CD4-positive, alpha-beta T cell treated with Interleukin-21 for 1 hour (primary cell): ENCODE results near the gene PACSIN3.

ENCODE experiments used
- DNase-seq: peaks from one replicate; pipeline ENCODE4 v3.0.0-alpha.2; 2020

The PACSIN3 gene

GRCh38 chr11:47152126-47152952, 33.9 kb downstream of the PACSIN3 start:
- no peak for DNase-seq

DNA sequence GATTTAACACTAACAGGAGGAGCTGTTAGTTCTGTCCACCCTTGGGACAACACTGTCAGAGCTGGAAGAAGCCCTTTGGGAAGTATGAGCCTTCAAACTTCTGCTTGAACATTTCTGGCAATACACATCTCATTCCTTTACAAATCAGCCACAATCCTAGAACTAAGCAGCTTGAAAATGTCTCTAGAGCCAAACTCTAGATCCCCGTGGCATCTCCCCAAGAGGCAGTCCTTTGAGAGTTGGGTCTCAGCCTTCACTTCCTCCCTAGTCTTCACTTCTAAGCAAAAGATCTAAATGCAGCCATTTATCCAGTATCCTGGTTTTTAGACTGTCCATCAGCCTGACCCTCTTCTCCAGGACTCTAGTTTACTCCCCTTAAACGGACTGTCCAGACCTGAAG, 36.5 kb downstream of the PACSIN3 start:
- no peak for DNase-seq

DNA sequence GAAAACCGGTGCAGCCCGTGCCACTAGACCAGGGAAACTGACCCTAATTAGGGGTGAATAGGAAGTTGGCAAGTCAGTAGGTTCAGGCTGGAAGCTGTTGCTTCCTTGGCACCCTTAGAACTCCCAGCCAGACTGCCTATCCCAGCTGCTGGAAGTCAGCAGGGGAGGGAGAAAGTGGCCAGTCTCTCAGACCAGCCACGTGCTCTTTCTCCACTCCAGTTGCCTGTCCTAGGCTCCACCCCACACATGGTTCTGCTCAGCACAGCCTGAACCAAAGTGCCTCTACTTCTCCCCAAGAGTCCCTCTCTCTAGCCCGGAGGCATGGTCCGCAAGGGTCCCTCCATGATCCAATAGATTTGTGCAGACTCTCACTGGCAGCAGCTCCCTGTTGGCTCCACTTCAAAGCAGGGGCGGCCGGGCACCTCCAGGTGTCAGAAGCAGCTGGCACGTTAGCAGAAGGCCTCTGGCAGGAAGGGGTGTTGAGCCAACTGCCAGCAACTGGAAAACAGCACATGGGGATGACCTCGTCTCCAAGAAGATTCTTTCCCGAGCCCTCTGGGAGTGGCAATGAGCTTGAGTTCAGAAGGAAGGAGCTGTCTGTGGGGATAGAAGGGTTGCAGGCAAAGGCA, 37.2 kb downstream of the PACSIN3 start:
- no peak for DNase-seq

- no peak for DNase-seq
Observed at GRCh38 chr11:47148270-47148669, 38.0 kb downstream of the PACSIN3 start.

DNA sequence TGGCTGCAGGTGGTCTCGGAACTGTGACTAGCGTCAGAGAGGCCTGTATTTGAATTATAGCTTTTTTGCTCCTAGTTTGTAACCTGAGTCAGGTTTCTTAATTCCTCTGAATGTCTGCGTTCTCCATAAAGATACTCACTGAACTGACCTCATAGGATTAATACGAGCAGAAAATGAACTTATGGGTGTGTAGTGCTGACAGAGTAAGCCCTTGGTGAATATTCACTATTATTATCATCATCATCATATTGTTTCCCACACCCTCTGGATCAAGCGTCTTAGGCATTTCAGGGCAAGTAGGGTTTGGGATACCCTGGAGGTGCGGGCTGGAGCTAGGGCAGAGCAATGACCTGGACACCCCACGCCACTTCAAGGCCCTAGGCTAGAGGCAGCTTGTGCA, 38.6 kb downstream of the PACSIN3 start:
- no peak for DNase-seq

GRCh38 chr11:47147250-47147649, 39.0 kb downstream of the PACSIN3 start:
- DNase-seq: no peak

DNA sequence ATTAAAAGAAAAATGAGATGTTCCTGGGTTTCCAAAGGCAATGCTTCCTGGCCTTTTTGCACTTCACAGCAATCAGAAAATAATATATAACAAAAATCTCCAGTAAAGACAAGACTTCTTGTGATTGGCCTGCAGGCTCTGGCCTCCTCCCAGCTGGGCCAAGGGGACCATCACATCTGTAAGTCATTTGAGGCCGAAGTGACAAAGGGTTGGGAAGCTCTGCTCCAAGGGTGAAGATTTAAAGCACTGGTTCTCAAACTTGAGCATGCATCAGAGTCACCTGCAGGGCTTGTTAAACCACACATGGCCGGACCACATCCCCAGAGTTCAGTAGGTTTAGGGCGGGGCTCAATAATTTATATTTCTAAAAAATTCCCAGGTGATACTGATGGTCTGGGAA, 41.7 kb downstream of the PACSIN3 start:
- no peak for DNase-seq

DNA sequence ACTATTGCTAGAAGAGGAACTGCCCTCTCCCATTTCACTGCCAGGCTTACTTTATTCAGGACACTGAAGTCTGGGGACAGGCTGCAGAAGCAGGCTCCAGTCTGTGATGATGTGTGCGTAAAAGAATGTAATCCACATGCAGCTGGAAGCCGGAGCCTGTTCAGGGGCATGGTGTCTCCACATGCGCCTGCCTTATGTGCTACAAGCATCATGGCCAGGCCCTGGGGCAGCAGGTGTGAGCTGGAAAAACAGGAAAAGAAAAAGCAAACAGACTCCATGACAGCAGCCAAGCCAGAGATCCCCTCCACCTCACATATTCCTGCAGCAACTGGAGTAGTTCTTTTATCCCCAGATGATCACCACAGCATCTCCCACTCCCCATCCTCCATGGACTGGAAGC, 42.9 kb downstream of the PACSIN3 start:
- no peak for DNase-seq

- no peak for DNase-seq
Observed at GRCh38 chr11:47139878-47140277, 46.4 kb downstream of the PACSIN3 start.

DNA sequence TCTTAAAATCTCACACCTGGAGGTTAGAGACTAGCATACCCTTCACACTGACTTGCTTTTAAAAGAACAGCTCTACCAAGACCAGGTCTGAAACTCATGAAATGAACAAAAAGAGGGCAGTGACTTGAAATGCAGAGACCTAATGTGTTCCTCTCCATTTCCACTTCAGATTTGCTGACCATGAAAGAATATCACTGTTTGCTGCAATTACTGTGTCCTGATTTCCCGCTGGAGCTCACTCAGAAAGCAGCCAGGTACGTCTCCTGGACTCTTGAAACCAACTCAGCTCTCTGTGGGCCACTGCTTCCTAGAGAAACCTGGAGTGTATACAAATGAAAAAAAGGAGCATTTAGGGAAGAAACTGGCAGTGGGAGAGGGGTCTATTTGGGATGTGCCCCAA, 48.8 kb downstream of the PACSIN3 start:
- no peak for DNase-seq

- DNase-seq: no peak
Observed at GRCh38 chr11:47136921-47137320, 49.3 kb downstream of the PACSIN3 start.

- no peak for DNase-seq
Observed at GRCh38 chr11:47136327-47136726, 49.9 kb downstream of the PACSIN3 start.

DNA sequence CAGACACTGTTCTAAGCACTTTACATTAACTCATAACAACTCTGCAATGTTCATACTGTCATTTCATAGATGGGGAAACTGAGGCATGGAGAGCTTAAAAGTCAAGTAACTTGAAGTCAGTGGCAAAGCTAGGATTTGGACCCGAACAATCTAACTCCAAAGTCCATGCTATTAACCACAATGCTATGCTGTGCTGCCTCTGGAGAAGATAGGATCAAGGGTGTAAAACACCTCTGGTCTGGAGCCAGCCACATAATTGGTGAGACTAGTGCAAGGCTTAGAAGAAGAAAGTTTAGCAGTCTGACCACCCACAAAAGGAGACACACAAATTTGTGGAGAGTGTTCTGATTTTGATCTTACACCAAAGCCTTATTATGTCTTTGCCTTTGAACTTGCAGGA, 53.3 kb downstream of the PACSIN3 start:
- no peak for DNase-seq

- DNase-seq: no peak
Observed at GRCh38 chr11:47132490-47132889, 53.7 kb downstream of the PACSIN3 start.

GRCh38 chr11:47131136-47131535, 55.1 kb downstream of the PACSIN3 start:
- DNase-seq: no peak

GRCh38 chr11:47130543-47130942, 55.7 kb downstream of the PACSIN3 start:
- no peak for DNase-seq
